NCI-H446 (cell line): Measurements from ENCODE around the gene PDE6B.
"Not testable (repeated sequence)": the region's sequence is repeated elsewhere in the genome, so short reads cannot be mapped to it uniquely, and the experiment has no call there.

Experiments
- DNase-seq, 2 experiments: peaks; one replicate each; lab custom pipeline; 2025; lab: John Stamatoyannopoulos, UW

Gene PDE6B

DNA sequence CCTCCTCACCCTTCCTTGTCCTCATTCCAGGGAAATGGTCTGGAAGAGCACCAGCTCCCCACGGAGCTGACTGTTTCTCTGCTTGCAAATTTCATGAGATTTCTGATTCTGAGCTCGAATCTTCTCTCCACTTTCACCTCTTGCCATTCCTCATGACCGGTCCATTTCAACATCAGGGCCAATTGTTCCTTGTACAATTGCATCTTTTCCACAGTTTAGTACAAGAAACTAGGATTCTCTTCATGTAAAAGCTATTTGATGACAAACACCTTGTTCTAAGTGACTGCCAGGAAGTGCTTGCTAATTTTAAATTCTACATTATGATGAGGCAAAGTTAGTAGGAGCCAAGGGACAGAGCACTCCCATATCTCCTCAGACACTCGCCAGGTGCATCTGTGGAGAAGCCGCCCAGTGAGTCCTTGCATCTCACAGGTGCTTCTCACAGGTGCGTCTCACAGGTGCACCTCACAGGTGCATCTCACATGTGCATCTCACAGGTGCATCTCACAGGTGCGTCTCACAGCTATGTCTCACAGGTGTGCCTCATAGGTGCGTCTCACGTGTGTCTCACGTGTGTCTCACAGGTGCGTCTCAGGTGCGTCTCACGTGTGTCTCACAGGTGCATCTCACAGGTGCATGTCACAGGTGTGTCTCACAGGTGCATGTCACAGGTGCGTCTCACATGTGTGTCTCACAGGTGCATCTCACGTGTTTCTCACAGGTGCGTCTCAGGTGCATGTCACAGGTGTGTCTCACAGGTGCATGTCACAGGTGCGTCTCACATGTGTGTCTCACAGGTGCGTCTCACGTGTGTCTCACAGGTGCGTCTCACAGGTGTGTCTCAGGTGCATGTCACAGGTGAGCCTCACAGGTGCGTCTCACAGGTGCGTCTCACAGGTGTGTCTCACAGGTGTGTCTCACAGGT lies 3.0 kb upstream of the PDE6B start:
- DNase-seq: no peak

DNA sequence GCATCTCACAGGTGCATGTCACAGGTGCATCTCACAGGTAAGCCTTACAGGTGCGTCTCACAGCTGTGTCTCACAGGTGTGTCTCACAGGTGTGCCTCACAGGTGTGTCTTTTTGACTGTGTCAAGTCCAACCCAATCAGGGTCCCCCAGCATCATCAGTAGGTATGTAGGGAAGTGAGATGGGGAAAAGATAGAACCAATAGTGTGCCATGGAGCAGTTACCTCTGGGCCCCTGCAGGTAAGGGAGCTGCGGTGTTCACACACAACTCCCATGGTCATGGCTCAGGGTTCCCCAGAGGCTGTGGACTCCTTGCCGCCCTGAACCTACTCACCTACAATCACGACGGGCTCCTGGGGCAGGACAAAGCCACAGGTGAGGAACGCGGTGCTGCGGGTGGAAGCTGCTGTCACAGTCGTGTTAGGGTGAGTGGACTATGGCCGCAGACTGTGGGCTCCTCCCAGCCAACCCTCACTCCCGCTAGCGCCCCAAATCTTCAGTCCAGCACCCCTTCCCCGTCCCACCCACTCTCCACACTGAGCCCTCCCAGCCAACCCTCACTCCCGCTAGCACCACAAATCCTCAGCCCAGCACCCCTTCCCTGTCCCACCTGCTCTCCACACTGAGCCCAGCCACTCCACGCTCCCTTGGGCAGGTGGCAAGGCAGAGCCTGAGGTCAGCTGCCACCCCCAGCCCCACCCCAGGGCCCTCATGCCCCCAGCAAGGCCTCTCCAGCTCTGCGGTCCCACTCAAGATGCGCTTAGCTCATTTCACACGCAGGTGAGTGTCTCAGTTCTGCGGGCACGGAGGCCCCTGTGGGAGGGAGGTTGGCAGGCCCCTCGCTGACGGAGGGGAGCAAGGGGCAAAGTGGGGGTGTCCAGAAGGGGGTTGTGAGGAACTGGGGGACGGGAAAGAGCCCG lies 2.1 kb upstream of the PDE6B start:
- no peak for DNase-seq

DNA sequence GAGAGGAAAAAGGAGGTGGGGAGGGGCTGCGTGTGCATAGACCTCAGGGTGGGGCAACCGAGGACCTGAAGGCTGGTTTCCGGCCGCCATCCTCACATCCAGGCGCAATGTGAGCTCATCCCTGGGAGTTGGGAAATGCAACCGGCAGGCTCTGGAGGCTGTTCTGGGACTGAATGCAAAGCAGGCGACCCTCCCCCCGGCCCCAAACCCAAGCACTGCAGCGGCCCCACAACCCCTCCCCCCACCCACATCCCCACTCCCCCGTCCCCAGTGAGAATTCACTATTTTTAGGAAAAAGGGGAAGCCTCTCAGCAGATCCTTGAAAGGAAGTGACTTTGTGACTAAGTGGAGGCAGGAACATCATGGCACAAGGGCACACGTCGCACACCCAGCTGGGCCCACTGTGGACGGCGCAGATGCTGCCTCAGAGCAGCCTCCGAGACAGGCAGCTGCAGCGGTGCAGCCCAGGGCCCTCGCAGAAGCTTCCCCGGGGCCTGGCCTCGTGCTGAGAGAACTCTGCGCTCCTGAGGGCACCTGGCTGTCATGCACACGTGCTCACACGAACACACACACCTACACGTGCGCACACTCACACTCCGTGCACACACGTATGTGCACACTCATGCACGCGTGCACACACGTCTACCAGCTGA lies 1.3 kb upstream of the PDE6B start:
- DNase-seq: no peak

DNA sequence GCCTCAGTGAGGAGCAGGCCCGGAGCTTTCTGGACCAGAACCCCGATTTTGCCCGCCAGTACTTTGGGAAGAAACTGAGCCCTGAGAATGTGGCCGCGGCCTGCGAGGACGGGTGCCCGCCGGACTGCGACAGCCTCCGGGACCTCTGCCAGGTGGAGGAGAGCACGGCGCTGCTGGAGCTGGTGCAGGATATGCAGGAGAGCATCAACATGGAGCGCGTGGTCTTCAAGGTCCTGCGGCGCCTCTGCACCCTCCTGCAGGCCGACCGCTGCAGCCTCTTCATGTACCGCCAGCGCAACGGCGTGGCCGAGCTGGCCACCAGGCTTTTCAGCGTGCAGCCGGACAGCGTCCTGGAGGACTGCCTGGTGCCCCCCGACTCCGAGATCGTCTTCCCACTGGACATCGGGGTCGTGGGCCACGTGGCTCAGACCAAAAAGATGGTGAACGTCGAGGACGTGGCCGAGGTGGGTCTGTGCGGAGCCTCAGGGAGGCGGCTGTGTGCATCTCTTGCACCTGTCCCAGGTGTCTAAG lies 323 bp downstream of the PDE6B start:
- no peak for DNase-seq

DNA sequence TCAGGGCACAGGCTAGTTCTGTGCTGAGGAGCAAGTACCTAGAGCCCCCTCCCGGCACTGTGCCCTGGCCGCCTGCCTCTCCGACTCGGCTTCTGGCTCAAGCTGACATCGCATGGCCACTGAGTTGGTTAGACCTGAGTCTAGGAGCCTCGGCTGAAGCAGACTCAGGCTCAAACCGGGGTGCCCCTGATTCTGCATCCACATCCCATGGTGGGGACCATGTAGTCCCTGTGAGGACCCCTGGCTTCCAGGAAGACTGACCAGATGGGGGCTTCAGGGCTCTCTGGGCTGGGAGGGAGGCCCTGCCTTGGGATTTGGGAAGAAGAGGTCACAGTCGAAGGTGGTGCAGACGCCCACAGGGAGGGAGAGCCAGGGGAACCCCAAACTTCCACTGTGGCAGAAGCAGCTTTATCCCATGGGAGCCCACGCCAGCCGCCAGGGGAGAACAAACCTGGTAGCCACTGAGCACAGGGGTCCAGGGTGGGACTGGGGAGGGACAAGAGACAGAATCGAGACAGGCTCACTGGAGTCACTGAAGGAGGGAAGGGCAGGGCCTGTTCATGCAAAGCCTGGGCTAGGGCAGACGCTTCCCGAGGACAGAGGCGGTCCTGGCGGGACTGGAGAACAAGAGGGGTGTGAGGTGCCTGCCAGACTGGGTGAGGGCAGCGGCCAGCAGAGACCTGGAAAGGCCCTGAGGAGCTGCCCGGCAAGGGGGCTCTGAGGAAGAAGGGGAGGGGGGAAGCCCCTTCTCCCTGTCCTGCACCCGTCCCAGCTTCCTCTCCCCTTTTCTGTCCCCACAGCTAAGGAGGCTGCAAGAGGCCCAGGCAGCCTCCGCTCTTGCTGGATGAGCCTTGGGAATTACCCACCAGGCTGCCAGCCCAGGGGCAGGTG lies 1.1 kb downstream of the PDE6B start:
- DNase-seq: no peak

DNA sequence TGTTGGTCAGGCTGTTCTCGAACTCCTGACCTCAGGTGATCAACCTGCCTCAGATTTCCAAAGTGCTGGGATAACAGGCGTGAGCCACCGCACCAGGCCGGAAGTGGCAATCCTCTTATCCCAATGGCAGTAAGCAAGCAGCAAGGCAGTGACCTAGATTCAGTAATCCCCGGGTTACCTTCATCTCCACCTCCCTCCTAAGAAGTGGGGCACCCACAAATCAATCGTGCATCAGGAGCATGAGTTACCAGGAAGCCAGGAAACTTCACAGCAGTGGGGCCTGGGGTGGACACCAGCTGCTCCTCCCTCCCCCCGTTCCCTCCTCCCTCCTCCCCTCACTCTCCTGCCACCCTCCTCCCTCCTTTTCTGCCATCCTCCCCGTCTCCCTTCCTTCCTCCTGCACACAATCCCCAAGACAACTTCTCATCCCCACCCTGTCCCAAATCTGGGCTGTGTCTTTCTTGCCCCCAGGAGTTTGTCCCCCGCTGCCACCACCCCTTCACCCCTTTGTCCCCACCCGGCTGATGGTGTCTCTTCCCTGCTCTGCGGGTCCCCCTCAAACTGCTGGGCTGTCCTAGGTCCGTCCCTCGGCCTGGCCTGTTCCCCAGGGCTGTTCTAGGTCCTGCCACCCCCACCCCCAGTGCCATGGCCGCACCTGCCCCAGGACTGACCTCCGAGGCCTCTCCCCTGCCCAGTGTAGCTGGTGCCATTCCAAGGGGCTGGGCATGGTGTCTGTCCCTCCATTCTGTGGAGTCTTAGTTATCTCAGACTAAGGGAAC lies 2.2 kb downstream of the PDE6B start:
- DNase-seq: no peak

DNA sequence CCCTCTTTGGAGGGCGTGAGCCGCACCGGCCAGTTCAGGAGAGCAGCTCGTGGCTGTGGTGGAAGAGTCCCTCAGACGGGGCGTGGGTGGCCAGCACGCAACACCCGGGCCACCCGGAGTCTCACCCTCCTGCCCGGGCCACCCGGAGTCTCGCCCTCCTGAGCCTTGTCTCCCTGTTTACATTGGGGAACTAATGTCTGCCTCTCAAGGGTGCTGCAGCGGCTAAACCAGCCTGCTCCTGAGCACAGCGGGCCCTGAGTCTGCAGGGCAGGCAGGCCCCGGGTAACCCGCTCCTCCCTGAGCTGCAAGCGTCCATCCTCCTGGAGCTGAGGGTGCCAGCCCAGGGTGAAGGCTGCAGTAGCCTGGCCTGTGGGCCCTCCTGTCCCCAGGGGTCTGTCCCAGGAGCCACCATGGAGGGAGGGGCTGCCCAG lies 3.0 kb downstream of the PDE6B start:
- DNase-seq: no peak

DNA sequence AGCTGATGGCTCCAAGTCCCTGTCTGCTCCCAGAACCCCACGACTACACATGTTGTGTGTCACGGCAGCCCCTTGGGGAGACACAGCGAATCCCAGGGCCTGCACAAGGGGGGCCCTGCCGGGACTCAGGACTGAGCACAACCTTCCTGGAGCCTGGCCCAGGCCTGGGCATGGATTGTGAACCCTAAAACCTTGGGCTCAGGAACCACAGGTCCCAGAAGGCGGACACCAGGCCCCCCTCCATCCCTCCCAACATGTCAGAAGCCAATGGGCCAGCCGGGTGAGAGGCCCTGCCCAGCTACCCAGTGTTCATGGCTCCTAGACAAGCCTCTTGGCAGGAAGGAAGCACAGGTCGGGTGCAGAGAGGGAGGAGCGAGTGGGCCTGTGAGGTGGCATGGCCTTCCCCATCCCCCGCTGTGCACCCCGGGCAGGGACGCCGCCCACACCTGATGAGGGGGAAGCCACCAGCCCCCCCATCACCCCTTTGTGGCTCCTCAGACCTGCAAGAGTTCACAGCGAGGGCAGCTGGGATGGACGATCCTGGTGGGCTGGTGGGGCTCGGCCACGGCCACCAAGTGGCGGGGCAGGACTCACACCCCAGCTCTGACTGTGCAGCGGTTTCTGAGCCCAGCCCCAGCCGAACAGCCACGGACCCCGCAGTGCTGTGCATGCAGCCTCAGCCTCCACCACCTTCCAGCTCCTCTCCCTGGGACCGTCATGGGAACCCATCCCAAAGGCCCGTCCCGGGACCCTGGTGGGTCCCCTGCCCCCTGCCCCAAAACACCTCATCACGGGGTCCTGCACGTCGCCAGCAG lies 3.7 kb downstream of the PDE6B start:
- no peak for DNase-seq

DNA sequence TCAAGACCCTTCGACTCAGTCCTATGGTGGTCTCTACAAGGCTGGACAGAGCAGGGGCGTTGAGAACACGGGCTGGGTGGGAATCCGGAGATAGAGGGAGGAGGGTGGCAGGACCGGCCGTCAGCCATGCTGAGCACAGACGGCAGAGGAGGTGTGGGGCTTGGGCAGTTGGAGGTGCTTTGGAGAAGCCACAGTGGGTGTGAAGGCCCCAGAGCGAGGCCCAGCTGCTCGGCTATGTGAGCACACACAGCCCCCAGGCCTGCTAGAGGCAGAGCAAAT lies 4.2 kb downstream of the PDE6B start:
- DNase-seq: no peak

DNA sequence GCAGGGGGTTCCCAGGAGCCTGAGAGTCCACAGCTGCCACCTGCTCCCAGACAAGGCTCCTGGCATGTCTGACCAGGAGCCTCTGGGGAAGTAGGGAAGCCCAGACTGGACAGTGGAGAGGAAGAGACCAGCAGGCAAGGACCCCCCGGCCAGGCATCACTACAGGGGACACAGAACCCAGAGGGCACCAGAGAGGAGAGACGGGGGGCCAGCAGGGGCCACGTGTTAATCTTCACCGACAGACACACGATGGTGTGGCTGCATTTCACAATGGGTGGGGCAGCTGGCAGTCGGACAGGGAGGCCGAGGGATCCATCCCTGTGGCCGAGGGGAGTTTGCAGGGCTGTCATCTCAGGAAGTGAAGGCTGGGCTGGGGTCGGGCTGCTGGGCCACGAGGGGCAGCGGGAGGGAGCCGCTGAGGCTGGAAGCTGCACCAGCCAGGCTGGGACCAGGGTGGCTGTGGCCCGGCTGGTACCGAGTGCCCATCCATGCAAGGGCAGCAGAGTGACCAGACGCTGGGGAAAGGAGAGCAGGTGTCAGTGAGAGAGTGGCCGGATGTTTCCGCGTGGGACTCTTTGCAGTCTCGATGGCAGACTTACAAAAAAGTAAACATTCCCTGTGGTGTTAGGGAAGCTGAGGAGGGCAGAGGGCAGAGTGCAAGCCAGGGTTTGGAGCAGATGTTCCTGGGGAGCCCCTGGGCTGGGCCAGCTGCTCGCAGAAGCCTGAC lies 4.7 kb downstream of the PDE6B start:
- no peak for DNase-seq

DNA sequence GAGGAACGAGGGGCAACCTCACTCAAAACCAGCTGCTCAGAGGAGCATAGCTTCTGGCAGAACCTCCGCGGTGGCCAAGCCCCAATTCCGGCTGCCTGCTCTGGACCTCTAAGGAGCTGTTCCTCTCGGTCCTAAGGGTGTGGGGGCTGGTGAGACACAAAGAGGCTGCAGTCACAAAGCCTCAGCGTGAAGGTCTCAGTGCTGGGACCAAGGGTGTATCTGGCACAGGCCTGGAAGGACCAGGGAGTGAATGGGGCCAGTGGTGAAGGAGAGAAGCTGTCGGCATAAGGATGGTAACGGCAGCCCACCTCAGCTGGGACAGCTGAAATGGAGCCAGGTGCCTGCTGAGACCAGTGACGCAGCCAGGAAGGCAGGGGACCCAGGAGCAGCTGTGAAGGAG lies 5.3 kb downstream of the PDE6B start:
- DNase-seq: no peak

DNA sequence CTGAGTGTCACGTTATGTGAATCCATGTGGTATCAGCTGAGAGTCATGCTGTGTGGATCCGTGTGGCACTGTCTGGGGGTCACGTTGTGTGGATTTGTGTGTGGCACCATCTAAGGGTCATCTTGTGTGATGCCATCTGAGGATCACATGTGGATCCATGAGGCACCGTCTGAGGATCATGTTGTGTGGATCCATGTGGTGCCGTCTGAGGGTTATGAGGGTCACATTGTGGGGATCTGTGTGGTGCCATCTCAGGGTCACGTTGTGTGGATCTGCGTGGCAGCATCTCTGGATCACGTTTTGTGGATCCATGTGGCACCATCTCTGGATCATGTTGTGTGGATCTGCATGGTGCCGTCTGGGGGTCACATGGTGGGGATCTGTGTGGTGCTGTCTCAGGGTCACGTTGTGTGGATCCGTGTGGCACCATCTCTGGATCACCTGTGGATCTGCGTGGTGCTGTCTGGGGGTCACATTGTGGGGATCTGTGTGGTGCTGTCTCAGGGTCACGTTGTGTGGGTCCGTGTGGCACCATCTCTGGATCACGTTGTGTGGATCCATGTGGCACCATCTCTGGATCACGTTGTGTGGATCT lies 6.9 kb downstream of the PDE6B start:
- no peak for DNase-seq

DNA sequence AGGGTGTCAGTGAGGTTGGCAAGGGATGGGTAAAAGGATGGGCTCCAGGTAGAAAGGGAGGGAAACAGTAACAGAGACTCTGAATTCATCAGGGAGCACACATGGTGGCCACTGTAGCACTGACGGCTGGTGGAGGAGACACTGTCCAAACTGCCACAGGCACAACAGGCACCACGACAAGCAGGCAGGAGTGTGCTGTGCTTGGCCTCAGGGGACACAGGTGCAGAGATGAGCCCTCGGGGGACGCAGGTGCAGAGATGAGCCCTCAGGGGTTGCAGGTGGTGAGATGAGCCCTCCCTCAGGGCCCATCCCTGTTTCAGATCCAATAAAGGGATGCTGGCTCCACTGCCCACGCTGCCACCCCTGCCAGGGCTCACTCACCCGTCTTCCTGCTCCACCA lies 7.6 kb downstream of the PDE6B start:
- no peak for DNase-seq

DNA sequence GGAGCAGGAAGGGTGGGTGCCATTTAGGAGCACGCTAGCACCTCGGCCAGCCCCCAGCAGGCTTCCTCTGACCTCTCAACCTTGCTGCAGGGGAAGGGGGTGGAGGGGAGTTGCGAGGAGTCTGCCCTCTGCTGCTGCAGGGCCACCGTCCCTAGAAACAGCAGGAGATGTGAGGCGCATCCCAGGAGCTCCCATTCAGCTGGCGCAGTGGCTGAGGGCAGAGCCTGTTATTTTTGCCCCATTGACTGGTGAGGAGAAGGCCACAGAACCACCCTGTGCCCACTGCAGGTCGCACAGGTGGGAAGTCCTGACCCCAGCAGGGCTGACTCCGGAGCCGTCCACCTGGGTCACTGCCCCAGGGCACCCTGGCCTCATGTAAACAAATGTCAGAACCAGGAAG lies 8.0 kb downstream of the PDE6B start:
- DNase-seq: no peak

DNA sequence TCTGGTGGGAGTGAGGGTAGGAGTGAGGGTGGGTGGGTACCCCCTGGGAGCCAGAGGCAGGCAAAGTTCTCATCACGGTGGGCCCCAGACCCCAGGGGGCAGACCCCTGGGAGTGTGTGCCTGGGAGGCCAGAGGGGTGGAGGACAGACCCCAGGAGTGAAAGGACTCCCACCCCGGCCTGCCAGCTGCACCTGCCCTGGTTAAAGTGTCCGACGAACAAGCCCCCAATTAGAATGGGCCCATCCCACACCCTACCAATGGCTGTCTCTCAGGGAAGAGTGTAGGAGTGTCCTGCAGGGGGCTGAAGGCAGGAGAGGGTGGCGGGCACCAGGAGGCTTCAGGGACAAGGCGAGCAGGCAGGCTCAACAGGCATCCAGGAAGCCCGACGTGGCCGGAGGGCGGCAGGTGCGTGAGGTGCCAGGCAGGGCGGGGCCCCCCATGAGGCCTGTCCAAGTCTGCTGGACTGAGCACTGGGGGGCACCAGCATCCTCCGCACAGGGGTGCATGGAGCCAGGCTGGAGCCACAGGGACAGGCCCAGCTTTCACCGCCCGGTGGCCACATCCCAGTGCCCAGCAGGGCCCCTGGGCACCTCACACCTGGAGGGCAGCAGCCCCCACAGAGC lies 8.7 kb downstream of the PDE6B start:
- DNase-seq: no peak

DNA sequence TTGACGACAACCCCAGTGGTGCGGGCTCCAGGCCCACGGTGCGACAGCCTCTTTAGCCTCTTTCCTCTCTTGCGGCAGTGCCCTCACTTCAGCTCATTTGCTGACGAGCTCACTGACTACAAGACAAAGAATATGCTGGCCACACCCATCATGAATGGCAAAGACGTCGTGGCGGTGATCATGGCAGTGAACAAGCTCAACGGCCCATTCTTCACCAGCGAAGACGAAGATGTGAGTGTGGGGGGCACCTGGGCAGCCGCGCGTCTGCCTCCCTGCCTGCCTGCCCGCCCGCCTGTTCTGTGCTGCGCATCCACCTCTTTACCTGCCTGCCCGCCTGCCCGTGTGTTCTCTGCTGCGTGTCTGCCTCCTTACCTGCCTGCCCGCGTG lies 9.2 kb downstream of the PDE6B start:
- no peak for DNase-seq

DNA sequence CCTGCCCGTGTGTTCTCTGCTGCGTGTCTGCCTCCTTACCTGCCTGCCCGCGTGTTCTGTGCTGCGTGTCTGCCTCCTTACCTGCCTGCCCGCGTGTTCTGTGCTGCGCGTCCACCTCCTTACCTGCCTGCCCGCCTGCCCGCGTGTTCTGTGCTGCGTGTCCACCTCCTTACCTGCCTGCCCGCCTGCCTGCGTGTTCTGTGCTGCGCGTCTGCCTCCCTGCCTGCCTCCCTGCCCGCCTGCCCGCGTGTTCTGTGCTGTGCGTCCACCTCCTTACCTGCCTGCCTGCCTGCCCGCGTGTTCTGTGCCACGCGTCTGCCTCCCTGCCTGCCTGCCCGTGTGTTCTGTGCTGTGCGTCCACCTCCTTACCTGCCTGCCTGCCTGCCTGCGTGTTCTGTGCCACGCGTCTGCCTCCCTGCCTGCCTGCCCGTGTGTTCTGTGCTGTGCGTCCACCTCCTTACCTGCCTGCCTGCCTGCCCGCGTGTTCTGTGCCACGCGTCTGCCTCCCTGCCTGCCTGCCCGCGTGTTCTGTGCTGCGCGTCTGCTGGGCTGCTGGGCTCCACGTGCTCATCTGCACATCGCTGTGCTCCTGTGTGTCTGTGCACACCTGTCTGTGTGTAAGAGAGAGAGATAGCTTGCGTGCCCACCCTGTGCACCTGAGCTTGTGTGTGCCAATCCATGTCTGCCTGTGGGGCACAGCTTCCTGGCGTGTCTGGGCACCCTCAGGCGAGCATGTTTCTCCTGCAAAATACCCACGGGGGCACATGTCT lies 9.9 kb downstream of the PDE6B start:
- DNase-seq: not testable (repeated sequence)
